ENCODE measurements around the gene RILPL2. TPM values are rescaled to one million over a fixed set of nuclear protein-coding genes. Genes with fewer than 3 reads are reported as not detected.

RILPL2 gene
- total RNA-seq, 1 donor from 2014 or later, result 0.10 TPM

DNA sequence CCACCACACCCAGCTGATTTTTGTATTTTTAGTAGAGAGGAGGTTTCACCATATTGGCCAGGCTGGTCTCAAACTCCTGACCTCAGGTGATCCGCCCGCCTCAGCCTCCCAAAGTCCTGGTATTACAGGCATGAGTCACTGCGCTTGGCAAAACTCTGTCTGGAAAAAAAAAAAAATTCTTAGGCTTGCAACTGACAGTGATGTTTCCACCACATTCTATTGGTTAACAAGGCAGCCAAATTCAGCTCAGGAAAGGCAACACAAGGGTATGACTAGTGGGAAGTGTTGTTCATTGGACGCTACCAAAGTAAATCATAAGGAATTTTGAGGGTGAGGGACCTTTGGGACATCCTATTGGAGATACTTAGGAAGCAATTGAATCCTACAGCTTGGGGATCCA lies 69.0 kb downstream of the RILPL2 start:
- DNase-seq, result no peak
- Mint-ChIP-seq H3K36me3 (ENCODE audit: unreplicated experiment) (no peaks in the 10 kb centered on the region), H3K9me3 (ENCODE audit: unreplicated experiment) (peaks cover 5% of the 10 kb centered on the region), H3K4me3 (ENCODE audit: unreplicated experiment) (no peak overlapping the region), H3K27me3 (ENCODE audit: unreplicated experiment) (peaks cover 3% of the 10 kb centered on the region), H3K27ac (ENCODE audit: unreplicated experiment) (no peak overlapping the region), H3K4me1 (ENCODE audit: low read depth, unreplicated experiment) (peaks cover 12% of the 10 kb centered on the region)
- TF ChIP-seq, protein P1, sequence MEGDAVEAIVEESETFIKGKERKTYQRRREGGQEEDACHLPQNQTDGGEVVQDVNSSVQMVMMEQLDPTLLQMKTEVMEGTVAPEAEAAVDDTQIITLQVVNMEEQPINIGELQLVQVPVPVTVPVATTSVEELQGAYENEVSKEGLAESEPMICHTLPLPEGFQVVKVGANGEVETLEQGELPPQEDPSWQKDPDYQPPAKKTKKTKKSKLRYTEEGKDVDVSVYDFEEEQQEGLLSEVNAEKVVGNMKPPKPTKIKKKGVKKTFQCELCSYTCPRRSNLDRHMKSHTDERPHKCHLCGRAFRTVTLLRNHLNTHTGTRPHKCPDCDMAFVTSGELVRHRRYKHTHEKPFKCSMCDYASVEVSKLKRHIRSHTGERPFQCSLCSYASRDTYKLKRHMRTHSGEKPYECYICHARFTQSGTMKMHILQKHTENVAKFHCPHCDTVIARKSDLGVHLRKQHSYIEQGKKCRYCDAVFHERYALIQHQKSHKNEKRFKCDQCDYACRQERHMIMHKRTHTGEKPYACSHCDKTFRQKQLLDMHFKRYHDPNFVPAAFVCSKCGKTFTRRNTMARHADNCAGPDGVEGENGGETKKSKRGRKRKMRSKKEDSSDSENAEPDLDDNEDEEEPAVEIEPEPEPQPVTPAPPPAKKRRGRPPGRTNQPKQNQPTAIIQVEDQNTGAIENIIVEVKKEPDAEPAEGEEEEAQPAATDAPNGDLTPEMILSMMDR (IDR thresholded peaks at IDR 0.05; ENCODE audit: partially characterized antibody, unreplicated experiment), result no peak

Other genes starting within 250 kb of the RILPL2 start
- 38.4 TPM for gene MPHOSPH9, start 203.5 kb downstream of the RILPL2 start, total RNA-seq (ENCODE audit: unreplicated experiment)
- gene MTRFR, start 203.2 kb downstream of the RILPL2 start, total RNA-seq (ENCODE audit: unreplicated experiment), result 11.1 TPM
- 135 TPM for gene CDK2AP1, start 164.8 kb downstream of the RILPL2 start, total RNA-seq (ENCODE audit: unreplicated experiment)
- gene SBNO1, start 71.8 kb downstream of the RILPL2 start, total RNA-seq (ENCODE audit: unreplicated experiment), result 50.9 TPM
- 53.6 TPM for gene KMT5A, start 52.6 kb downstream of the RILPL2 start, total RNA-seq (ENCODE audit: unreplicated experiment)
- 33.1 TPM for gene SNRNP35, start 21.5 kb upstream of the RILPL2 start, total RNA-seq (ENCODE audit: unreplicated experiment)
- gene RILPL1, start 97.0 kb upstream of the RILPL2 start, total RNA-seq (ENCODE audit: unreplicated experiment), result 6.2 TPM
- gene TMED2, start 147.9 kb upstream of the RILPL2 start, total RNA-seq (ENCODE audit: unreplicated experiment), result 136 TPM
- gene DDX55, start 165.4 kb upstream of the RILPL2 start, total RNA-seq (ENCODE audit: unreplicated experiment), result 25.2 TPM
- gene EIF2B1, start 197.0 kb upstream of the RILPL2 start, total RNA-seq (ENCODE audit: unreplicated experiment), result 45.8 TPM
- gene GTF2H3, start 197.1 kb upstream of the RILPL2 start, total RNA-seq (ENCODE audit: unreplicated experiment), result 23.0 TPM
- gene TCTN2, start 234.4 kb upstream of the RILPL2 start, total RNA-seq (ENCODE audit: unreplicated experiment), result 5.7 TPM